IPS-15b (cell line): ENCODE data around the gene CST9L.
"Not testable (repeated sequence)": the region's sequence is repeated elsewhere in the genome, so short reads cannot be mapped to it uniquely, and the experiment has no call there.

Experiments
- H3K27me3 ChIP-seq: one replicate; pipeline ENCODE4 v1.6.1; 2013; ENCODE audit warnings: low read length; ENCODE audit not compliant: control insufficient read depth, insufficient read depth
- H3K36me3 ChIP-seq: one replicate; pipeline ENCODE4 v1.6.1; 2013; ENCODE audit warnings: low read length; ENCODE audit not compliant: control insufficient read depth, insufficient read depth
- H3K4me1 ChIP-seq: one replicate; pipeline ENCODE4 v1.6.1; 2013; ENCODE audit warnings: mild to moderate bottlenecking, low read length; ENCODE audit not compliant: control insufficient read depth, insufficient read depth
- H3K4me3 ChIP-seq: one replicate; pipeline ENCODE4 v1.5.1; 2013; ENCODE audit warnings: low read depth, low read length
- H3K9ac ChIP-seq: one replicate; pipeline ENCODE4 v1.6.1; 2013; ENCODE audit warnings: low read depth, mild to moderate bottlenecking, low read length
- H3K9me3 ChIP-seq: one replicate; pipeline ENCODE4 v1.6.1; 2013; ENCODE audit warnings: mild to moderate bottlenecking, low read length; ENCODE audit not compliant: control insufficient read depth, insufficient read depth

CST9L gene

GRCh38 chr20:23584434-23585199, 16.3 kb upstream of the CST9L start:
- Histone ChIP-seq H3K4me1 (no peaks in the 10 kb centered on the region), H3K36me3 (peaks cover 6% of the 10 kb centered on the region), H3K27me3 (no peaks in the 10 kb centered on the region), H3K4me3 (no peak overlapping the region), H3K9me3 (peaks cover 6% of the 10 kb centered on the region), H3K9ac (no peak overlapping the region)

- Histone ChIP-seq H3K4me3 (no peak overlapping the region), H3K36me3 (peaks cover 4% of the 10 kb centered on the region), H3K4me1 (no peaks in the 10 kb centered on the region), H3K27me3 (no peaks in the 10 kb centered on the region), H3K9me3 (peaks cover 1% of the 10 kb centered on the region), H3K9ac (no peak overlapping the region)
Measured at GRCh38 chr20:23583526-23583925, 15.2 kb upstream of the CST9L start.

- Histone ChIP-seq H3K4me1 (no peaks in the 10 kb centered on the region), H3K27me3 (no peaks in the 10 kb centered on the region), H3K9me3 (no peaks in the 10 kb centered on the region), H3K36me3 (no peaks in the 10 kb centered on the region), H3K9ac (no peak overlapping the region), H3K4me3 (no peak overlapping the region)
Measured at GRCh38 chr20:23582293-23582692, 14.0 kb upstream of the CST9L start.

- not testable (repeated sequence) for H3K27me3 ChIP-seq, H3K36me3 ChIP-seq, H3K9me3 ChIP-seq, H3K4me1 ChIP-seq, H3K4me3 ChIP-seq, H3K9ac ChIP-seq
Measured at GRCh38 chr20:23581833-23582232, 13.5 kb upstream of the CST9L start.

- no peaks in the 10 kb centered on the region for H3K36me3 ChIP-seq
- no peaks in the 10 kb centered on the region for H3K4me1 ChIP-seq
- no peak overlapping the region for H3K9ac ChIP-seq
- no peaks in the 10 kb centered on the region for H3K27me3 ChIP-seq
- H3K9me3 ChIP-seq = no peaks in the 10 kb centered on the region
- H3K4me3 ChIP-seq = no peak overlapping the region
Measured at GRCh38 chr20:23574977-23575376, 6.7 kb upstream of the CST9L start.

- no peaks in the 10 kb centered on the region for H3K36me3 ChIP-seq
- H3K27me3 ChIP-seq = no peaks in the 10 kb centered on the region
- H3K4me1 ChIP-seq = no peaks in the 10 kb centered on the region
- no peak overlapping the region for H3K4me3 ChIP-seq
- no peak overlapping the region for H3K9ac ChIP-seq
- no peaks in the 10 kb centered on the region for H3K9me3 ChIP-seq
Measured at GRCh38 chr20:23570178-23570760, 2.0 kb upstream of the CST9L start.

GRCh38 chr20:23569570-23569969, 1.3 kb upstream of the CST9L start:
- no peak overlapping the region for H3K4me3 ChIP-seq
- no peaks in the 10 kb centered on the region for H3K36me3 ChIP-seq
- H3K27me3 ChIP-seq = no peaks in the 10 kb centered on the region
- H3K4me1 ChIP-seq = no peaks in the 10 kb centered on the region
- H3K9me3 ChIP-seq = no peaks in the 10 kb centered on the region
- no peak overlapping the region for H3K9ac ChIP-seq

- Histone ChIP-seq H3K27me3 (no peaks in the 10 kb centered on the region), H3K36me3 (no peaks in the 10 kb centered on the region), H3K4me1 (no peaks in the 10 kb centered on the region), H3K9me3 (no peaks in the 10 kb centered on the region), H3K9ac (no peak overlapping the region), H3K4me3 (no peak overlapping the region)
Measured at GRCh38 chr20:23568971-23569330, 667 bp upstream of the CST9L start.

GRCh38 chr20:23566199-23566932, 1.9 kb downstream of the CST9L start:
- Histone ChIP-seq H3K9ac (no peak overlapping the region), H3K4me3 (no peak overlapping the region), H3K9me3 (peaks cover 4% of the 10 kb centered on the region), H3K36me3 (peaks cover 3% of the 10 kb centered on the region), H3K4me1 (no peaks in the 10 kb centered on the region), H3K27me3 (no peaks in the 10 kb centered on the region)

- H3K4me3 ChIP-seq = no peak overlapping the region
- H3K9ac ChIP-seq = no peak overlapping the region
- peaks cover 3% of the 10 kb centered on the region for H3K36me3 ChIP-seq
- no peaks in the 10 kb centered on the region for H3K4me1 ChIP-seq
- no peaks in the 10 kb centered on the region for H3K27me3 ChIP-seq
- H3K9me3 ChIP-seq = peaks cover 4% of the 10 kb centered on the region
Measured at GRCh38 chr20:23565503-23566045, 2.7 kb downstream of the CST9L start.

GRCh38 chr20:23564927-23565326, 3.4 kb downstream of the CST9L start:
- Histone ChIP-seq H3K9ac (no peak overlapping the region), H3K4me3 (no peak overlapping the region), H3K36me3 (peaks cover 3% of the 10 kb centered on the region), H3K4me1 (no peaks in the 10 kb centered on the region), H3K9me3 (peaks cover 4% of the 10 kb centered on the region), H3K27me3 (no peaks in the 10 kb centered on the region)
